Lower lobe of right lung (tissue), 2 donors: ENCODE results near the gene CTSA. TPM values are rescaled to one million over a fixed set of nuclear protein-coding genes. Genes with fewer than 3 reads are reported as not detected.

Experiments used
- ATAC-seq, 2 donors: fragments of 200-7000 bp; cut with Tn5 transposase; one replicate each; pipeline ENCODE4 v1.9.1; 2020 to 2022; ENCODE audit warnings: mild to moderate bottlenecking in 2 of 2, moderate library complexity in 2 of 2
- DNase-seq: peaks from one replicate; pipeline ENCODE4 v3.0.0-alpha.2; 2020
- H3K27ac ChIP-seq: fragments of 200-600 bp; one replicate; pipeline ENCODE4 v1.8.0; 2022
- H3K27me3 ChIP-seq: fragments of 200-600 bp; one replicate; pipeline ENCODE4 v1.8.0; 2022; ENCODE audit warnings: low read depth
- H3K36me3 ChIP-seq: fragments of 200-600 bp; one replicate; pipeline ENCODE4 v1.8.0; 2022; ENCODE audit warnings: mild to moderate bottlenecking
- H3K4me1 ChIP-seq: fragments of 200-600 bp; one replicate; pipeline ENCODE4 v1.8.0; 2022
- H3K4me3 ChIP-seq: fragments of 200-600 bp; one replicate; pipeline ENCODE4 v1.8.0; 2022; ENCODE audit warnings: mild to moderate bottlenecking
- H3K9me3 ChIP-seq: fragments of 200-600 bp; one replicate; pipeline ENCODE4 v1.8.0; 2022
- CTCF ChIP-seq: fragments of 200-600 bp; IDR thresholded peaks from one replicate; pipeline ENCODE4 v1.8.0; 2022; ENCODE audit warnings: antibody characterized with exemption, mild to moderate bottlenecking
- intact Hi-C: fragments of 100-400 bp; cut with DNase I; formaldehyde crosslinking; loops from one replicate; pipeline ENCODE4 v1.11.0; 2022
- total RNA-seq: library from RNA; stranded (reverse); fragmentation: NEBNext Ultra II Directional; extraction: Animal tissue kit (Norgen Biotek cat#: 25700); gene quantifications from one replicate; pipeline ENCODE4 v1.2.1, GENCODE V29; 2021
- donor health status: DM: no; HTN: yes; CAD: no; lungs with severe emphysema.

The CTSA gene
- total RNA-seq, 1 donor from 2014 or later = 185 TPM

GRCh38 chr20:45944965-45945677 is 54.0 kb downstream of the CTSA start:
- no peaks in the 10 kb centered on the region for H3K9me3 ChIP-seq
- ATAC-seq = no peak
- no peaks in the 10 kb centered on the region for H3K27me3 ChIP-seq
- H3K36me3 ChIP-seq = peaks cover 100% of the 10 kb centered on the region
- intact Hi-C loops = no loop called here
- H3K27ac ChIP-seq = no peak overlapping the region
- peaks cover 17% of the 10 kb centered on the region for H3K4me1 ChIP-seq
- no peak for TF ChIP-seq CTCF
- H3K4me3 ChIP-seq = no peak overlapping the region
- no peak for DNase-seq

GRCh38 chr20:45945678-45946148 is 54.6 kb downstream of the CTSA start:
- Histone ChIP-seq H3K9me3 (no peaks in the 10 kb centered on the region), H3K4me3 (no peak overlapping the region), H3K36me3 (peaks cover 100% of the 10 kb centered on the region), H3K27me3 (no peaks in the 10 kb centered on the region), H3K4me1 (peaks cover 17% of the 10 kb centered on the region), H3K27ac (peak overlapping the region; percentile 10)
- ATAC-seq (peak in 1 of 2 donors; percentile 5), DNase-seq (no peak)
- no peak for TF ChIP-seq CTCF
- intact Hi-C loops = no loop called here

- Histone ChIP-seq H3K36me3 (peaks cover 100% of the 10 kb centered on the region), H3K27ac (peak overlapping the region; percentile 27), H3K9me3 (no peaks in the 10 kb centered on the region), H3K4me1 (peaks cover 17% of the 10 kb centered on the region), H3K4me3 (no peak overlapping the region), H3K27me3 (no peaks in the 10 kb centered on the region)
- intact Hi-C loops = no loop called here
- no peak for TF ChIP-seq CTCF
- ATAC-seq = peak; percentile 70 to 71
- peak; percentile 69 for DNase-seq
These were observed 55.2 kb downstream of the CTSA start for GRCh38 chr20:45946149-45946970.

GRCh38 chr20:45947110-45947866 is 56.2 kb downstream of the CTSA start:
- no peak for DNase-seq

More at GRCh38 chr20:45947110-45947866, 56.2 kb downstream of the CTSA start:
- H3K4me3 ChIP-seq = no peak overlapping the region
- H3K9me3 ChIP-seq = no peaks in the 10 kb centered on the region
- TF ChIP-seq CTCF = no peak
- H3K27ac ChIP-seq = no peak overlapping the region
- ATAC-seq = no peak
- H3K27me3 ChIP-seq = no peaks in the 10 kb centered on the region
- H3K4me1 ChIP-seq = peaks cover 17% of the 10 kb centered on the region
- intact Hi-C loops = no loop called here
- peaks cover 100% of the 10 kb centered on the region for H3K36me3 ChIP-seq
